Pons (tissue), 1 donor: Measurements from ENCODE around the gene KIF9.
"Not testable (repeated sequence)": the region's sequence is repeated elsewhere in the genome, so short reads cannot be mapped to it uniquely, and the experiment has no call there.

Experiments used
- DNase-seq: peaks from one replicate; pipeline ENCODE4 v3.0.0-alpha.2; 2016; ENCODE audit warnings: low spot score

KIF9 gene

GRCh38 chr3:47282424-47283192, at the start of gene KIF9, which contains the start of gene KLHL18:
Gene KIF9, minus strand, starts transcription at chr3:47282799. Its CDS starts 5,425 bp downstream, at chr3:47277374.
Gene KLHL18, plus strand, starts transcription at chr3:47282944. Its CDS starts 22 bp downstream, at chr3:47282966.
- peak; percentile 94 for DNase-seq

- peak; percentile 66 for DNase-seq
Observed at GRCh38 chr3:47324278-47324865, 41.8 kb upstream of the KIF9 start.

- DNase-seq, result no peak
Observed at GRCh38 chr3:47323431-47324277, 41.1 kb upstream of the KIF9 start.

- no peak for DNase-seq
Observed at GRCh38 chr3:47319956-47320355, 37.4 kb upstream of the KIF9 start.

GRCh38 chr3:47318916-47319315, 36.3 kb upstream of the KIF9 start:
- no peak for DNase-seq

GRCh38 chr3:47316151-47316550, 33.6 kb upstream of the KIF9 start:
- DNase-seq, result not testable (repeated sequence)

GRCh38 chr3:47315069-47315647, 32.6 kb upstream of the KIF9 start:
- peak; percentile 65 for DNase-seq

GRCh38 chr3:47314056-47314764, 31.6 kb upstream of the KIF9 start:
- no peak for DNase-seq

GRCh38 chr3:47313341-47314055, 30.9 kb upstream of the KIF9 start:
- no peak for DNase-seq

GRCh38 chr3:47310391-47310790, 27.8 kb upstream of the KIF9 start:
- DNase-seq, result no peak

- not testable (repeated sequence) for DNase-seq
Observed at GRCh38 chr3:47309231-47309630, 26.6 kb upstream of the KIF9 start.

- no peak for DNase-seq
Observed at GRCh38 chr3:47306022-47306421, 23.4 kb upstream of the KIF9 start.

GRCh38 chr3:47301456-47301855, 18.9 kb upstream of the KIF9 start:
- DNase-seq, result no peak

GRCh38 chr3:47299381-47300318, 17.1 kb upstream of the KIF9 start:
- no peak for DNase-seq

- DNase-seq, result no peak
Observed at GRCh38 chr3:47298439-47298838, 15.8 kb upstream of the KIF9 start.

- peak; percentile 42 for DNase-seq
Observed at GRCh38 chr3:47296562-47297302, 14.1 kb upstream of the KIF9 start.

GRCh38 chr3:47295976-47296375, 13.4 kb upstream of the KIF9 start:
- no peak for DNase-seq

GRCh38 chr3:47295322-47295721, 12.7 kb upstream of the KIF9 start:
- no peak for DNase-seq

GRCh38 chr3:47294392-47294791, 11.8 kb upstream of the KIF9 start:
- no peak for DNase-seq
